Vagina (tissue), 2 donors: ENCODE measurements around the gene NPM1.

Experiments used
- CTCF ChIP-seq, 3 experiments: fragments of 450-650 bp in 2 of 3; fragments of 200-600 bp in 1 of 3; sonication (generic) in 1 of 3; IDR thresholded peaks; one replicate each; pipeline ENCODE4 v1.5.1; 2017 to 2019; ENCODE audit warnings: antibody characterized with exemption in 3 of 3, mild to moderate bottlenecking in 2 of 3, moderate library complexity in 2 of 3
- POLR2A ChIP-seq, 2 donors: fragments of 450-650 bp; IDR thresholded peaks; one replicate each; pipeline ENCODE4 v1.6.1; 2017; ENCODE audit warnings: antibody characterized with exemption in 2 of 2, mild to moderate bottlenecking in 2 of 2, moderate library complexity in 2 of 2

- TF ChIP-seq POLR2A (IDR thresholded peaks at IDR 0.05), result no peak
- no peak for TF ChIP-seq CTCF (IDR thresholded peaks at IDR 0.05)
Observed at GRCh38 chr5:171434874-171435273, 47.2 kb downstream of the NPM1 start.
